ENCODE data around the gene PDE8B.
A peak's percentile ranks its signal among the peaks of the same experiment; 100 is the strongest.

The PDE8B gene

GRCh38 chr5:77326986-77327734 is 116.7 kb downstream of the PDE8B start:
- DNase-seq, result no peak

- DNase-seq, result no peak
These were observed 118.6 kb downstream of the PDE8B start for GRCh38 chr5:77328930-77329647.

- no peak for DNase-seq
These were observed 119.4 kb downstream of the PDE8B start for GRCh38 chr5:77329664-77330430.

- no peak for DNase-seq
These were observed 122.6 kb downstream of the PDE8B start for GRCh38 chr5:77333036-77333435.

- DNase-seq, result no peak
These were observed 123.1 kb downstream of the PDE8B start for GRCh38 chr5:77333451-77334123.

GRCh38 chr5:77337246-77337645 is 126.8 kb downstream of the PDE8B start:
- no peak for DNase-seq

- DNase-seq, result peak in 2 of 3 experiments; percentile 8 to 9
These were observed 127.2 kb downstream of the PDE8B start for GRCh38 chr5:77337686-77338085.

- DNase-seq, result peak in 2 of 3 experiments; percentile 7 to 53
These were observed 128.9 kb downstream of the PDE8B start for GRCh38 chr5:77339337-77339890.

GRCh38 chr5:77343165-77343564 is 132.7 kb downstream of the PDE8B start:
- DNase-seq, result no peak

GRCh38 chr5:77347435-77348098 is 137.1 kb downstream of the PDE8B start:
- no peak for DNase-seq

GRCh38 chr5:77353251-77353650 is 142.8 kb downstream of the PDE8B start:
- DNase-seq, result peak in 2 of 3 experiments; percentile 13 to 60

GRCh38 chr5:77354454-77354853 is 144.0 kb downstream of the PDE8B start:
- no peak for DNase-seq

GRCh38 chr5:77355080-77355479 is 144.6 kb downstream of the PDE8B start:
- no peak for DNase-seq

GRCh38 chr5:77355751-77356150 is 145.3 kb downstream of the PDE8B start:
- DNase-seq, result no peak

GRCh38 chr5:77356740-77357139 is 146.3 kb downstream of the PDE8B start:
- DNase-seq, result no peak

- DNase-seq, result no peak
These were observed 148.1 kb downstream of the PDE8B start for GRCh38 chr5:77358255-77359205.

- DNase-seq, result no peak
These were observed 148.8 kb downstream of the PDE8B start for GRCh38 chr5:77359231-77359630.

- no peak for DNase-seq
These were observed 149.9 kb downstream of the PDE8B start for GRCh38 chr5:77360381-77360780.

- no peak for DNase-seq
These were observed 150.5 kb downstream of the PDE8B start for GRCh38 chr5:77360973-77361372.

GRCh38 chr5:77366717-77367500 is 156.4 kb downstream of the PDE8B start:
- DNase-seq, result no peak

Data from NCI-H1417 (cell line).